ENCODE measurements around the gene MCEE. TPM values are rescaled to one million over a fixed set of nuclear protein-coding genes. Genes with fewer than 3 reads are reported as not detected.
A peak's percentile ranks its signal among the peaks of the same experiment; 100 is the strongest.
"Not testable (repeated sequence)": the region's sequence is repeated elsewhere in the genome, so short reads cannot be mapped to it uniquely, and the experiment has no call there.

Gene MCEE
- total RNA-seq, 1 donor from 2014 or later = 15.2 TPM

DNA sequence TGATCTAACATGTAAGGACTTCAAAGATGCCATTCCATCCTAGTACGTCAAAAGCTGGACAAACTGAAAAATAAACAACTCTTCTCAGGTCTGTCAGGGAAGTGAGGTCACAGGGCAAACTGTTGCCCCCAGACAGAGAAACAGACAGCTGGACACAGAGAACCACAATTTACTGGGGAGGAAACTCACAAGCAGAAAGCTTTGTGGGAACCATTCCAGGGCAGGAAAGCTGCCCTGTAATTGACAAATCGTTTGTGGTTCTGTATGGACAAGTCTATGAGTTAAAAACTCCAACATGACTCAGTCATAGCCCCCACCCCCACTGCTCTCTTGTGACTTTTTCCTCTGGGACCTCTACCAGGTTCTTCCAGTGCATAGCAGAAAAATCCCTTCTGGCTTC, 28.4 kb downstream of the MCEE start:
- no peaks in the 10 kb centered on the region for H3K4me1 Mint-ChIP-seq (ENCODE audit: low read depth)
- TF ChIP-seq, protein P1, sequence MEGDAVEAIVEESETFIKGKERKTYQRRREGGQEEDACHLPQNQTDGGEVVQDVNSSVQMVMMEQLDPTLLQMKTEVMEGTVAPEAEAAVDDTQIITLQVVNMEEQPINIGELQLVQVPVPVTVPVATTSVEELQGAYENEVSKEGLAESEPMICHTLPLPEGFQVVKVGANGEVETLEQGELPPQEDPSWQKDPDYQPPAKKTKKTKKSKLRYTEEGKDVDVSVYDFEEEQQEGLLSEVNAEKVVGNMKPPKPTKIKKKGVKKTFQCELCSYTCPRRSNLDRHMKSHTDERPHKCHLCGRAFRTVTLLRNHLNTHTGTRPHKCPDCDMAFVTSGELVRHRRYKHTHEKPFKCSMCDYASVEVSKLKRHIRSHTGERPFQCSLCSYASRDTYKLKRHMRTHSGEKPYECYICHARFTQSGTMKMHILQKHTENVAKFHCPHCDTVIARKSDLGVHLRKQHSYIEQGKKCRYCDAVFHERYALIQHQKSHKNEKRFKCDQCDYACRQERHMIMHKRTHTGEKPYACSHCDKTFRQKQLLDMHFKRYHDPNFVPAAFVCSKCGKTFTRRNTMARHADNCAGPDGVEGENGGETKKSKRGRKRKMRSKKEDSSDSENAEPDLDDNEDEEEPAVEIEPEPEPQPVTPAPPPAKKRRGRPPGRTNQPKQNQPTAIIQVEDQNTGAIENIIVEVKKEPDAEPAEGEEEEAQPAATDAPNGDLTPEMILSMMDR (IDR thresholded peaks at IDR 0.05; ENCODE audit: unreplicated experiment) = no peak
- no peak overlapping the region for H3K4me3 Mint-ChIP-seq (ENCODE audit: low read depth)
- H3K36me3 Mint-ChIP-seq (ENCODE audit: insufficient read depth) = no peaks in the 10 kb centered on the region
- no peaks in the 10 kb centered on the region for H3K9me3 Mint-ChIP-seq (ENCODE audit: low read depth)
- H3K27me3 Mint-ChIP-seq = no peaks in the 10 kb centered on the region
- no peak overlapping the region for H3K27ac Mint-ChIP-seq
- no peak for DNase-seq (ENCODE audit: low spot score, unreplicated experiment)

DNA sequence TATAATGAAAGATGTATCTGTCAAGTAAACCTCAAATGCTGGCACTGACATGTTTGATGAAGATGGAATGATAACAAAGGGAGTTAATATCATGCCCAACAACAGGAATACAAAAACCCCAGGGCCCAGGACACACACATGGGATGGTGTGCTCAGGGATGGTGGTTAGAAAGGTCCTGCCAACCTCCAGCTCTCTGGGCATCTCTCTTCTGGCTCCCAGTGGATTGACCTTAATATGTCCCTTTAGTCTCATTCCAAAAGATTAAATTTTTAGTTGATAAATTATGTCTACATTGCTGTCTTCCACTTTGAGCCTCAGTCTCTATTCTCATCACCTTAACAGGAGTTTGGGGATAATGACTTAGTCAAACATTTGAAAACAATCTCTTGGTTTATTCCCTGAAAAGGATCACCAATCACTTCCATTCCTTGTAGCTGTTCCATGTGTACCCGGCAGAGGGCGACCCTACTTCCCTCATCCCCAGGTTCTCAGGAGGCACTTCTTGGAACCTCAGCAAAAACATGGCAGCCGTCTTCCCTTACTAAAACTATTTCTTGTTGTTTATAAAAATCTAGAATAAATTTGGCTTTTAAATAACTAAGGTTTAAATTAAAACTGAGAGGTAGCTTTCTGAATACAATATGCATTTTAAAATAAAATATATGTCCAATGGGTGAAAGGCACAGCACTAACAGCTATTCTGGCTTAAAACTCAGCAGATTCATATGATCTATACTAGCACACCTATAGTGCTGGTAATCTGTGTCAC, 29.6 kb downstream of the MCEE start:
- no peak overlapping the region for H3K4me3 Mint-ChIP-seq (ENCODE audit: low read depth)
- H3K27ac Mint-ChIP-seq = no peak overlapping the region
- peak; percentile 28 for DNase-seq (ENCODE audit: low spot score, unreplicated experiment)
- no peaks in the 10 kb centered on the region for H3K36me3 Mint-ChIP-seq (ENCODE audit: insufficient read depth)
- TF ChIP-seq, protein P1 (IDR thresholded peaks at IDR 0.05; ENCODE audit: unreplicated experiment) = peak; percentile 75
- H3K9me3 Mint-ChIP-seq (ENCODE audit: low read depth) = no peaks in the 10 kb centered on the region
- no peaks in the 10 kb centered on the region for H3K27me3 Mint-ChIP-seq
- H3K4me1 Mint-ChIP-seq (ENCODE audit: low read depth) = no peaks in the 10 kb centered on the region

DNA sequence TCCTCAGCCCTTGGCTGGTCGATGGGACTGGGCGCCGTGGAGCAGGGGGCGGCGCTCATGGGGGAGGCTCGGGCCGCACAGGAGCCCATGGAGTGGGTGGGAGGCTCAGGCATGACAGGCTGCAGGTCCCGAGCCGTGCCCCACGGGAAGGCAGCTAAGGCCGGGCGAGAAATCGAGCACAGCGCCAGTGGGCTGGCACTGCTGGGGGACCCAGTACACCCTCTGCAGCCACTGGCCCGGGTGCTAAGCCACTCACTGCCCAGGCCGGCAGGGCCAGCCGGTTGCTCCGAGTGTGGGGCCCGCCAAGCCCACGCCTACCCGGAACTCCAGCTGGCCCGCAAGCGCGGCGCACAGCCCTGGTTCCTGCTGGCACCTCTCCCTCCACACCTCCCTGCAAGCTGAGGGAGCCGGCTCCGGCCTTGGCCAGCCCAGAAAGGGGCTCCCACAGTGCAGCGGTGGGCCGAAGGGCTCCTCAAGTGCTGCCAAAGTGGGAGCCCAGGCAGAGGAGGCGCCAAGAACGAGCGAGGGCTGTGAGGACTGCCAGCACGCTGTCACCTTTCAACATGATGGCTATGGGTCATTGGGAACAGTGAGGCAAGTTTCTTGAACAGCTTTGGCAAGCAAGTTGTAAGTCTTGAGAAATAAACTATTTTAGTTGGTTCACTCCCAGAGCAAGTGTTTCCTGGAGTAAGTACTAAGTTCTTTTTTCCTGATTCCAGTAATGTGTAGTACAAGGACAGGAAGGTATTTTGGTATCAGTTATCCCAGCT, 37.4 kb downstream of the MCEE start:
- not testable (repeated sequence) for H3K27ac Mint-ChIP-seq; H3K4me3 Mint-ChIP-seq (ENCODE audit: low read depth); H3K36me3 Mint-ChIP-seq (ENCODE audit: insufficient read depth); H3K4me1 Mint-ChIP-seq (ENCODE audit: low read depth); DNase-seq (ENCODE audit: low spot score, unreplicated experiment); H3K9me3 Mint-ChIP-seq (ENCODE audit: low read depth)
- peaks cover 44% of the 10 kb centered on the region for H3K27me3 Mint-ChIP-seq

DNA sequence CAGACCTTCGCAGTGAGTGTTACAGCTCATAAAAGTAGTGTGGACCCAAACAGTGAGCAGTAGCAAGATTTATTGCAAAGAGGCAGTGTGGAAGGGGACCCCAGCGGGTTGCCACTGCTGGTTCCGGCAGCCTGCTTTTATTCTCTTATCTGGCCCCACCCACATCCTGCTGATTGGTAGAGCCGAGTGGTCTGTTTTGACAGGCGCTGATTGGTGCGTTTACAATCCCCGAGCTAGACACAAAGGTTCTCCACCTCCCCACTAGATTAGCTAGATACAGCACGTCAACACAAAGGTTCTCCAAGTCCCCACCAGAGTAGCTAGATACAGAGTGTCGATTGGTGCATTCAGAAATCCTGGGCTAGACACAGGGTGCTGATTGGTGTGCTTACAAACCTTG, 38.2 kb downstream of the MCEE start:
- not testable (repeated sequence) for H3K4me3 Mint-ChIP-seq (ENCODE audit: low read depth); H3K9me3 Mint-ChIP-seq (ENCODE audit: low read depth); H3K4me1 Mint-ChIP-seq (ENCODE audit: low read depth); H3K27ac Mint-ChIP-seq; DNase-seq (ENCODE audit: low spot score, unreplicated experiment); H3K36me3 Mint-ChIP-seq (ENCODE audit: insufficient read depth)
- H3K27me3 Mint-ChIP-seq = peaks cover 52% of the 10 kb centered on the region

DNA sequence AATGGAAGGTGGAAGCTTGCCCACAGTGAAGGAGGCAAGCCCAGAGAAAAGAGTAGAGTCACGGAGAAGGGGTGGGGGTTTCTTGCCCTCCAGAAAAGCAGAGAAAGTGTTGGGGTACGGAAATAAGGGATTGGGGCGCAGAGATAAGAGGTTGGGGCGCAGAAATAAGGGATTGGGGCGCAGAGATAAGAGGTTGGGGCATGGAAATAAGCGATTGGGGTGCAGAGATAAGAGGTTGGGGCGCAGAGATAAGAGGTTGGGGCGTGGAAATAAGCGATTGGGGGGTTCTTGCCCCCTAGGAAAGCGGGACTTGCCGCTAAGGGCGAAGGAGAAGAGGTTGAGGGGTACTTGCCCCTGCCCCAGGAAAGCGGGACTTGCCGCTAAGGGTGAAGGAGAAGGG, 40.6 kb downstream of the MCEE start:
- H3K27me3 Mint-ChIP-seq = peaks cover 75% of the 10 kb centered on the region
- H3K4me3 Mint-ChIP-seq (ENCODE audit: low read depth); H3K4me1 Mint-ChIP-seq (ENCODE audit: low read depth); H3K9me3 Mint-ChIP-seq (ENCODE audit: low read depth); H3K27ac Mint-ChIP-seq; DNase-seq (ENCODE audit: low spot score, unreplicated experiment); H3K36me3 Mint-ChIP-seq (ENCODE audit: insufficient read depth): not testable (repeated sequence)

DNA sequence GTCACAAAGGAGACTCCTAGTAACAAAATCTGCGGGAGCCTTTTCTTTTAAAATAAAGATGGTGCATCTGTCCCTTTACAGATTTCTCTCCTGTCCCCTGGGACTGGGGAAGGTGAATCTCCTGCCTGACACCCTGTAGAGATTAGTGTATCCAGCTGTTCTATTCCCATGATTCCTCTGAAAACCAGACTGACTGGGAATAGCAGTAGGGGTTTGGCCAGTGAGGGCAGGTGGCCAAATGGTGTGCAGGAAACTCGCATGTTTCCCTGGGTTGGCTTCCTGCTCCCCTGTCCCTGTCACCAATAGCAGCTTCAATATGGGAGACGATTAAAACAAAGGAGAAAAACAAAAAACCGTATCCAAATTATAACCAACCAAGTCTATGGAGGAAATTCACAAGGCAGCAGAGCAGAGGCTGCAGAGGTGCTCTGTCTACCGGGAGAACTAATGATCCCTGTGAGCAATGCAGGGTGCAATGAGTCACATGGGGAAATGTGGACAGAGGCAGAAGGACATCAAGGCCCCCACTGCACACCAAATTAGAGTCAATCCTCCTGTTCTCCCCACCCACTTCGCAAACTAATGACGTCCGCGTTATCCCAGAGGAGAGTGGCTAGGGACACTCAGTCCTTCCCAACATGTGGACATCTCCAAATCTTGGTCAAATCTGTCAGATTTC, 44.6 kb downstream of the MCEE start:
- not testable (repeated sequence) for H3K4me1 Mint-ChIP-seq (ENCODE audit: low read depth); H3K27ac Mint-ChIP-seq; DNase-seq (ENCODE audit: low spot score, unreplicated experiment); H3K36me3 Mint-ChIP-seq (ENCODE audit: insufficient read depth); H3K9me3 Mint-ChIP-seq (ENCODE audit: low read depth); H3K4me3 Mint-ChIP-seq (ENCODE audit: low read depth)
- peaks cover 66% of the 10 kb centered on the region for H3K27me3 Mint-ChIP-seq

DNA sequence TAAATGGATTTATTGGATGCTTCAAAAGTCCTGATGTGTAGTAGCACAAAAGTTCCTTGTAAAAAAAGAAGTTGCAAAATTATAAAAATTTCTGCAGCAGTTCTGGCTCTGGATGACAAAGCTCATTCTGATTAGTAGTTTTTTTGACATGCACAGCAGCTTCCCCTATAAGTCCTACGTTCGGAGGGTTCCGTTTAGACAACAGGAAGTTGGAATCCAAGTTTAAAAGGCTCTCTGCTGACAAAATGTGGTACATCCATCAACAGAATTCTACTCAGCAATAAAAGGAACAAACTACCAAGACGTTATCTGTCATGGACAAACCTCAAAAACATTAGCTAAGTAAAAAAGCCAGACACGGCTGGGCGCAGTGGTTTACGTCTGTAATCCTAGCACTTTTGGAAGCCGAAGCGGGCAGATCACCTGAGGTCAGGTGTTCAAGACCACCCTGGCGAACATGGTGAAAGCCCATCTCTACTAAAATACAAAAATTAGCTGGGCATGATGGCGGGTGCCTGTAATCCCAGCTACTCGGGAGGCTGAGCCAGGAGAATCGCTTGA, 46.2 kb downstream of the MCEE start:
- H3K27me3 Mint-ChIP-seq = peaks cover 50% of the 10 kb centered on the region
- not testable (repeated sequence) for H3K36me3 Mint-ChIP-seq (ENCODE audit: insufficient read depth); H3K9me3 Mint-ChIP-seq (ENCODE audit: low read depth); H3K4me3 Mint-ChIP-seq (ENCODE audit: low read depth); H3K27ac Mint-ChIP-seq; H3K4me1 Mint-ChIP-seq (ENCODE audit: low read depth); DNase-seq (ENCODE audit: low spot score, unreplicated experiment)

DNA sequence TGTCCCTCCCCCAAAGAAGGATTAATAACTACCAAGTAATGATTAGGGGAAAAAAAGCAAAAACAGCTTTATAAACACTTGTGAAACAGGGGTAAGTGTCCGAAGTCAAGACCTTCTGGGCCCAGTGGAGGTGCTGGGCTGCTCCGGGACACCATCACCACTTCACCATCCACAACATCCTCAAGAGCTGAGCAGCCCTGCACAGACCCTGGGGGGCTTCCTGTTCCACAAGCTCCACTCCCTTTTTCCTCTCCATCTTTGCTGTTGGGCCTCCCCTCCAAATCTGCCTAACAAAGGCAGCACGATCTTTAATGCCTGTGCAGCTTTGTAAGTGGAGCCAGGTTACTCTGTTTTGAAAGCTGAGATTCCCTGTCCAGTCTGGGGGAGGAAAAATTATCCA, 46.7 kb downstream of the MCEE start:
- peaks cover 44% of the 10 kb centered on the region for H3K27me3 Mint-ChIP-seq
- not testable (repeated sequence) for H3K27ac Mint-ChIP-seq; H3K9me3 Mint-ChIP-seq (ENCODE audit: low read depth); H3K4me1 Mint-ChIP-seq (ENCODE audit: low read depth); H3K36me3 Mint-ChIP-seq (ENCODE audit: insufficient read depth); H3K4me3 Mint-ChIP-seq (ENCODE audit: low read depth); DNase-seq (ENCODE audit: low spot score, unreplicated experiment)

Measured in progenitor cell of endocrine pancreas (in vitro differentiated cells).